ENCODE measurements around the gene IL1R2.

The IL1R2 gene

GRCh38 chr2:102048465-102048864 lies 56.7 kb downstream of the IL1R2 start:
- H3K9me3 ChIP-seq (ENCODE audit: control insufficient read depth in 5 of 5, low read length in 5 of 5), result no peaks in the 10 kb centered on the region
- no peak overlapping the region for H3K9ac ChIP-seq (ENCODE audit: low read length in 5 of 5)
- no peak overlapping the region for H3K4me3 ChIP-seq (ENCODE audit: low read depth in 1 of 5, low read length in 5 of 5)
- H3K27me3 ChIP-seq (ENCODE audit: control insufficient read depth in 5 of 5, insufficient read depth in 4 of 5, low read length in 5 of 5), result no peaks in the 10 kb centered on the region
- no peak overlapping the region for H3K27ac ChIP-seq (ENCODE audit: low read depth, low read length)
- peaks cover 18 to 64% (median 50%) of the 10 kb centered on the region in 5 donors for H3K4me1 ChIP-seq (ENCODE audit: control insufficient read depth in 5 of 5, insufficient read depth in 5 of 5, low read length in 5 of 5)
- H3K36me3 ChIP-seq (ENCODE audit: control insufficient read depth in 5 of 5, insufficient read depth in 5 of 5, low read length in 5 of 5), result no peaks in the 10 kb centered on the region

- Histone ChIP-seq H3K9ac (ENCODE audit: low read length in 5 of 5) (no peak overlapping the region), H3K27me3 (ENCODE audit: control insufficient read depth in 5 of 5, insufficient read depth in 4 of 5, low read length in 5 of 5) (no peaks in the 10 kb centered on the region), H3K9me3 (ENCODE audit: control insufficient read depth in 5 of 5, low read length in 5 of 5) (no peaks in the 10 kb centered on the region), H3K4me1 (ENCODE audit: control insufficient read depth in 5 of 5, insufficient read depth in 5 of 5, low read length in 5 of 5) (peaks cover 18 to 65% (median 52%) of the 10 kb centered on the region in 5 donors), H3K27ac (ENCODE audit: low read depth, low read length) (peak overlapping the region; percentile 89), H3K4me3 (ENCODE audit: low read depth in 1 of 5, low read length in 5 of 5) (no peak overlapping the region), H3K36me3 (ENCODE audit: control insufficient read depth in 5 of 5, insufficient read depth in 5 of 5, low read length in 5 of 5) (no peaks in the 10 kb centered on the region)
These were observed 58.1 kb downstream of the IL1R2 start for GRCh38 chr2:102049756-102050443.

DNA sequence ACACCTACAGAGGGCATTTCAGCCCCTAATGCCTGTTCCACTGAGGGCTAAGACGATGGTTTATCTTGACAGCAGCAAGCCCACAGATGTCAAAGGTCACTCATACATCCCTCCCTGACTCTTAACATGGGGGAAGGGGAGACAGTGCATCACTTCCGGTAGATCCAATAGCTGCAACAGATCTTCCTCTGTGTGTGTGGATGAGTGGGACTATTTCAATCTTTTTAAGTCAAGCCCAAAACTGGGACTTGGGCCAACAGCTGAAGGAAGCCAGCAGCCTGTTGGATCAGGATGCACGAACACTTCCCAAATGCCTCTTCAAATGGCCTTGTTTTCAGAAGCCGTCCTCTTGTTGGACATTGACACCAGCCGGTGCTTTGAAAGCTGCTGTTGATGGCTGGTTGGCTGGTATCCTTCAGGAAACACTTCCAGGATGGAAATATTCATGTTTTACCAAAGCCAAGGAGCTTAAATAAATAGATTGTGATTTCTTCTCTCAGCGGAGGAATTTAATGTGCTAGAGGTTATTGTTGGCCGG lies 59.2 kb downstream of the IL1R2 start:
- Histone ChIP-seq H3K27ac (ENCODE audit: low read depth, low read length) (peak overlapping the region; percentile 89), H3K9ac (ENCODE audit: low read length in 5 of 5) (peak overlapping the region in 1 of 5 donors; percentile 5), H3K9me3 (ENCODE audit: control insufficient read depth in 5 of 5, low read length in 5 of 5) (no peaks in the 10 kb centered on the region), H3K4me1 (ENCODE audit: control insufficient read depth in 5 of 5, insufficient read depth in 5 of 5, low read length in 5 of 5) (peaks cover 18 to 66% (median 56%) of the 10 kb centered on the region in 5 donors), H3K27me3 (ENCODE audit: control insufficient read depth in 5 of 5, insufficient read depth in 4 of 5, low read length in 5 of 5) (no peaks in the 10 kb centered on the region), H3K4me3 (ENCODE audit: low read depth in 1 of 5, low read length in 5 of 5) (no peak overlapping the region), H3K36me3 (ENCODE audit: control insufficient read depth in 5 of 5, insufficient read depth in 5 of 5, low read length in 5 of 5) (no peaks in the 10 kb centered on the region)

- H3K4me1 ChIP-seq (ENCODE audit: control insufficient read depth in 5 of 5, insufficient read depth in 5 of 5, low read length in 5 of 5), result peaks cover 18 to 61% (median 55%) of the 10 kb centered on the region in 5 donors
These were observed 60.0 kb downstream of the IL1R2 start for GRCh38 chr2:102051692-102052277.

DNA sequence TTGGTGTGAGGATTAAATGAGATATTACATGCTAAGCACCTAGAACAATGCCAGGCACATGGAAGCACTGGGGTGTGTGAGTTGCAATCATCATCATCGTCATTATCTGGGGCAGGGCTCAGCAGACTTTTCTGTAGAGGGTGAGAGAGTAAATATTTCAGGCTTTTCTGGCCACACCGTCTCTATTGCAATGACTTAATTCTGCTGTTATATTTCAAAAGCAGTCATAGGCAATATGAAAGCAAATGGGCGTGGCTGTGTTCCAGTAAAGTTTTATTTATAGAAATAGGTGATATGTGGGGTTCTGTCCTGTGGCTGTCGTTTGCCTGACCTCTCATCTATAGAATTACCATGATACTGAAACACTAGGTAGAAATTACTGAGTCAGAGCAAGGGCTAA lies 60.6 kb downstream of the IL1R2 start:
- Histone ChIP-seq H3K4me3 (ENCODE audit: low read depth in 1 of 5, low read length in 5 of 5) (no peak overlapping the region), H3K27ac (ENCODE audit: low read depth, low read length) (peak overlapping the region; percentile 89), H3K9ac (ENCODE audit: low read length in 5 of 5) (peak overlapping the region in 3 of 5 donors; percentile 11 to 25 (median 15)), H3K36me3 (ENCODE audit: control insufficient read depth in 5 of 5, insufficient read depth in 5 of 5, low read length in 5 of 5) (no peaks in the 10 kb centered on the region), H3K9me3 (ENCODE audit: control insufficient read depth in 5 of 5, low read length in 5 of 5) (no peaks in the 10 kb centered on the region), H3K27me3 (ENCODE audit: control insufficient read depth in 5 of 5, insufficient read depth in 4 of 5, low read length in 5 of 5) (no peaks in the 10 kb centered on the region), H3K4me1 (ENCODE audit: control insufficient read depth in 5 of 5, insufficient read depth in 5 of 5, low read length in 5 of 5) (peaks cover 18 to 59% (median 55%) of the 10 kb centered on the region in 5 donors)

More at GRCh38 chr2:102051692-102052277, 60.0 kb downstream of the IL1R2 start:
- H3K27ac ChIP-seq (ENCODE audit: low read depth, low read length), result peak overlapping the region; percentile 89
- no peaks in the 10 kb centered on the region for H3K36me3 ChIP-seq (ENCODE audit: control insufficient read depth in 5 of 5, insufficient read depth in 5 of 5, low read length in 5 of 5)
- H3K4me3 ChIP-seq (ENCODE audit: low read depth in 1 of 5, low read length in 5 of 5), result no peak overlapping the region
- peak overlapping the region in 1 of 5 donors; percentile 11 for H3K9ac ChIP-seq (ENCODE audit: low read length in 5 of 5)
- H3K27me3 ChIP-seq (ENCODE audit: control insufficient read depth in 5 of 5, insufficient read depth in 4 of 5, low read length in 5 of 5), result no peaks in the 10 kb centered on the region
- no peaks in the 10 kb centered on the region for H3K9me3 ChIP-seq (ENCODE audit: control insufficient read depth in 5 of 5, low read length in 5 of 5)

- peaks cover 18 to 59% (median 55%) of the 10 kb centered on the region in 5 donors for H3K4me1 ChIP-seq (ENCODE audit: control insufficient read depth in 5 of 5, insufficient read depth in 5 of 5, low read length in 5 of 5)
- no peak overlapping the region for H3K4me3 ChIP-seq (ENCODE audit: low read depth in 1 of 5, low read length in 5 of 5)
- H3K36me3 ChIP-seq (ENCODE audit: control insufficient read depth in 5 of 5, insufficient read depth in 5 of 5, low read length in 5 of 5), result no peaks in the 10 kb centered on the region
- H3K27me3 ChIP-seq (ENCODE audit: control insufficient read depth in 5 of 5, insufficient read depth in 4 of 5, low read length in 5 of 5), result no peaks in the 10 kb centered on the region
- peak overlapping the region; percentile 89 for H3K27ac ChIP-seq (ENCODE audit: low read depth, low read length)
- no peaks in the 10 kb centered on the region for H3K9me3 ChIP-seq (ENCODE audit: control insufficient read depth in 5 of 5, low read length in 5 of 5)
- H3K9ac ChIP-seq (ENCODE audit: low read length in 5 of 5), result peak overlapping the region in 2 of 5 donors; percentile 15 to 67
These were observed 61.3 kb downstream of the IL1R2 start for GRCh38 chr2:102053096-102053495.

- H3K4me1 ChIP-seq (ENCODE audit: control insufficient read depth in 5 of 5, insufficient read depth in 5 of 5, low read length in 5 of 5), result peaks cover 14 to 60% (median 54%) of the 10 kb centered on the region in 5 donors
- H3K27ac ChIP-seq (ENCODE audit: low read depth, low read length), result peak overlapping the region; percentile 37
- H3K4me3 ChIP-seq (ENCODE audit: low read depth in 1 of 5, low read length in 5 of 5), result no peak overlapping the region
These were observed 63.7 kb downstream of the IL1R2 start for GRCh38 chr2:102055346-102055990.

DNA sequence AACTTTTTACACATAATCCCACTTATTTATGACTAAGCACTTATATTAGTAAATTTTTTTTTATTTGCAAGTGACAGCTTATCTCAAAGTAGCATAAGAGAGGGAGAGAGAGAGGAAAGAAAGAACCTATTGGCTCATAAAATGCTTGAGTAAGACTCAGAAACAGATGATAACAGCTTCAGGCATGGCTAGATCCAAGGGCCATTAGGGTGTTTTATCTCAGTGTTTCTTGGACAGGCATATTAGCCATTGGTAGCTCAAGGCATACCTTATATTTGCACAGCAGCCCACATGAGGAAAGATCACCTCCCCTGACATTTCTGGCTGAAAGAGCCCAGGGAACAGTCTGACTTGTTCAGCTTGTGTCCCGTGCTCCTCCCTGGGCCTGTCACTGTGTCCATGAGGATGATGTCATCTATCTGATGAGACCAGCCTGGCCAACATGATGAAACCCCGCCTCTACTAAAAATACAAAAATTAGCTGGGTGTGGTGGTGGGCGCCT lies 64.4 kb downstream of the IL1R2 start:
- Histone ChIP-seq H3K36me3 (ENCODE audit: control insufficient read depth in 5 of 5, insufficient read depth in 5 of 5, low read length in 5 of 5) (no peaks in the 10 kb centered on the region), H3K27me3 (ENCODE audit: control insufficient read depth in 5 of 5, insufficient read depth in 4 of 5, low read length in 5 of 5) (no peaks in the 10 kb centered on the region), H3K4me1 (ENCODE audit: control insufficient read depth in 5 of 5, insufficient read depth in 5 of 5, low read length in 5 of 5) (peaks cover 10 to 60% (median 52%) of the 10 kb centered on the region in 5 donors), H3K9ac (ENCODE audit: low read length in 5 of 5) (no peak overlapping the region), H3K4me3 (ENCODE audit: low read depth in 1 of 5, low read length in 5 of 5) (no peak overlapping the region), H3K9me3 (ENCODE audit: control insufficient read depth in 5 of 5, low read length in 5 of 5) (no peaks in the 10 kb centered on the region), H3K27ac (ENCODE audit: low read depth, low read length) (peak overlapping the region; percentile 37)

More at GRCh38 chr2:102055346-102055990, 63.7 kb downstream of the IL1R2 start:
- H3K27me3 ChIP-seq (ENCODE audit: control insufficient read depth in 5 of 5, insufficient read depth in 4 of 5, low read length in 5 of 5), result no peaks in the 10 kb centered on the region
- H3K9ac ChIP-seq (ENCODE audit: low read length in 5 of 5), result no peak overlapping the region
- H3K36me3 ChIP-seq (ENCODE audit: control insufficient read depth in 5 of 5, insufficient read depth in 5 of 5, low read length in 5 of 5), result no peaks in the 10 kb centered on the region
- no peaks in the 10 kb centered on the region for H3K9me3 ChIP-seq (ENCODE audit: control insufficient read depth in 5 of 5, low read length in 5 of 5)

GRCh38 chr2:102057502-102058292 lies 65.9 kb downstream of the IL1R2 start:
- no peak overlapping the region for H3K9ac ChIP-seq (ENCODE audit: low read length in 5 of 5)
- H3K4me1 ChIP-seq (ENCODE audit: control insufficient read depth in 5 of 5, insufficient read depth in 5 of 5, low read length in 5 of 5), result peaks cover 11 to 59% (median 49%) of the 10 kb centered on the region in 5 donors
- no peaks in the 10 kb centered on the region for H3K36me3 ChIP-seq (ENCODE audit: control insufficient read depth in 5 of 5, insufficient read depth in 5 of 5, low read length in 5 of 5)
- no peaks in the 10 kb centered on the region for H3K27me3 ChIP-seq (ENCODE audit: control insufficient read depth in 5 of 5, insufficient read depth in 4 of 5, low read length in 5 of 5)
- no peaks in the 10 kb centered on the region for H3K9me3 ChIP-seq (ENCODE audit: control insufficient read depth in 5 of 5, low read length in 5 of 5)
- H3K4me3 ChIP-seq (ENCODE audit: low read depth in 1 of 5, low read length in 5 of 5), result no peak overlapping the region
- H3K27ac ChIP-seq (ENCODE audit: low read depth, low read length), result no peak overlapping the region

Measured in subcutaneous abdominal adipose tissue (tissue), 5 donors.